Activated naive CD4-positive, alpha-beta T cell treated with anti-CD3 and anti-CD28 coated beads, Interleukin-2, amount 10 ng/mL, durations not matched to agents 7 days and 5 days (primary cell): ENCODE results near the gene NYAP2.

Experiments used
- CTCF ChIA-PET: fragments of 350-600 bp; sonication (Branson Sonifier 250); formaldehyde crosslinking; loops from one replicate; lab custom pipeline; 2021; ENCODE audit warnings: antibody characterized with exemption; lab: Charles Lee
- DNase-seq: peaks from one replicate; pipeline ENCODE4 v3.0.0-alpha.2; 2020
- H3K27ac Mint-ChIP-seq: one replicate; pipeline ENCODE4 v1.8.0; 2021; ENCODE audit warnings: mild to moderate bottlenecking, moderate library complexity, mixed read lengths
- H3K27me3 Mint-ChIP-seq: one replicate; pipeline ENCODE4 v1.8.0; 2021; ENCODE audit warnings: mild to moderate bottlenecking, mixed read lengths
- H3K36me3 Mint-ChIP-seq: one replicate; pipeline ENCODE4 v1.8.0; 2021; ENCODE audit warnings: mixed read lengths
- H3K4me1 Mint-ChIP-seq: one replicate; pipeline ENCODE4 v1.8.0; 2021; ENCODE audit warnings: mixed read lengths
- H3K4me3 Mint-ChIP-seq: one replicate; pipeline ENCODE4 v1.8.0; 2021; ENCODE audit warnings: mild to moderate bottlenecking, moderate library complexity, mixed read lengths
- H3K9me3 Mint-ChIP-seq: one replicate; pipeline ENCODE4 v1.8.0; 2021; ENCODE audit warnings: mixed read lengths

Gene NYAP2

DNA sequence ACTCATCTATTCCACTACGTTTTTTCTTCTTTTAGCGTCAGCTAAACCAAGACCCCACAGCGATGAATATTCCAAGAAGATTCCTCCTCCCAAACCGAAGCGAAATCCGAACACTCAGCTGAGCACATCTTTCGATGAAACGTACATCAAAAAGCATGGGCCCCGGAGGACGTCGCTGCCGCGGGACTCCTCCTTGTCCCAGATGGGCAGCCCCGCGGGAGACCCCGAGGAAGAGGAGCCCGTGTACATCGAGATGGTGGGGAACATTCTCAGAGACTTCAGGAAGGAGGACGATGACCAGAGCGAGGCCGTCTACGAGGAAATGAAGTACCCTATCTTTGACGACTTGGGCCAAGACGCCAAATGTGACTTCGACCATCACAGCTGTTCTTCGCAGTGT, 182.4 kb downstream of the NYAP2 start:
- Mint-ChIP-seq H3K27ac (no peak overlapping the region), H3K9me3 (no peaks in the 10 kb centered on the region), H3K4me3 (no peak overlapping the region), H3K4me1 (no peaks in the 10 kb centered on the region), H3K27me3 (no peaks in the 10 kb centered on the region), H3K36me3 (no peaks in the 10 kb centered on the region)
- DNase-seq, result no peak
- CTCF ChIA-PET, result no interaction called here

DNA sequence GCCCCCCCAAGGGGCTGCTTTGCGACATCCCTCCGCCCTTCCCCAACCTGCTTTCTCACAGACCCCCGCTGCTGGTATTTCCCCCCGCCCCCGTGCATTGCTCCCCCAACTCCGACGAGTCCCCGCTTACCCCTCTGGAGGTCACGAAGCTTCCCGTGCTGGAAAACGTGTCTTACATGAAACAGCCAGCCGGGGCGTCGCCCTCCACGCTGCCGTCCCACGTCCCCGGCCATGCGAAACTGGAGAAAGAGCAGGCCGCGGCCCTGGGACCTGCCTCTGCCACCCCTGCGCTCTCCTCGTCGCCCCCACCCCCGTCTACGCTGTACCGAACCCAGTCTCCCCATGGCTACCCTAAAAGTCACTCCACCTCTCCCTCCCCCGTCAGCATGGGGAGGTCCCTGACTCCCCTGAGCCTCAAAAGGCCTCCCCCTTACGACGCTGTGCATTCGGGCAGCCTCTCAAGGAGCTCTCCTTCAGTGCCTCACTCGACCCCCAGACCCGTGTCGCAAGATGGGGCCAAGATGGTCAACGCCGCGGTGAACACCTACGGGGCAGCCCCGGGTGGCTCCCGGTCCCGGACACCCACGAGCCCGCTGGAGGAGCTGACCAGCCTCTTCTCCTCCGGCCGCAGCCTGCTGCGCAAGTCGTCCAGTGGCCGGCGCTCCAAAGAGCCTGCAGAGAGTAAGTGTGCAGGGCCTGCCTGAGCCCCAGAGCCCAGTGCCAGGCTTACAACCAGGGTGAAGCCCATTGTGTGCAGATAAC, 183.0 kb downstream of the NYAP2 start:
- CTCF ChIA-PET, result no interaction called here
- Mint-ChIP-seq H3K27me3 (no peaks in the 10 kb centered on the region), H3K9me3 (no peaks in the 10 kb centered on the region), H3K27ac (no peak overlapping the region), H3K4me1 (no peaks in the 10 kb centered on the region), H3K36me3 (no peaks in the 10 kb centered on the region), H3K4me3 (no peak overlapping the region)
- no peak for DNase-seq

DNA sequence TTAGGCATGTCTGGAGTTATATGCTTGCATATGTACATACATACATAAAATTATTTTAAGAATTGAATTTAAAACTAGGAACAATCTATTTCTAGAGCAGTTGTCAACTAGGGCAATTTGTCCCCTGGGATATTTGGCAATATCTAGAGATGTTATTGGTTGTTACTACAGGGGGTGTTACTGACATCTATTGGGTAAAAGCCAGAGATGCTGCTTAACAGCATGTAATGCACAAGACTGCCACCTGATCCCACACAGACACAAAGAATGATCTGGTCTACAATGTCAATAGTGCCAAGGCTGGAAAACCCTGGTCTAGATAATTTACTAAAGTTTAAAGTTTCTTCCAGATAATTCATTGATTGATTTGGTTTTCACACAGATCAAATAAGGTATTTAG, 185.3 kb downstream of the NYAP2 start:
- Mint-ChIP-seq H3K4me1 (no peaks in the 10 kb centered on the region), H3K36me3 (no peaks in the 10 kb centered on the region), H3K27ac (no peak overlapping the region), H3K9me3 (no peaks in the 10 kb centered on the region), H3K4me3 (no peak overlapping the region), H3K27me3 (no peaks in the 10 kb centered on the region)
- CTCF ChIA-PET, result no interaction called here
- DNase-seq, result no peak

DNA sequence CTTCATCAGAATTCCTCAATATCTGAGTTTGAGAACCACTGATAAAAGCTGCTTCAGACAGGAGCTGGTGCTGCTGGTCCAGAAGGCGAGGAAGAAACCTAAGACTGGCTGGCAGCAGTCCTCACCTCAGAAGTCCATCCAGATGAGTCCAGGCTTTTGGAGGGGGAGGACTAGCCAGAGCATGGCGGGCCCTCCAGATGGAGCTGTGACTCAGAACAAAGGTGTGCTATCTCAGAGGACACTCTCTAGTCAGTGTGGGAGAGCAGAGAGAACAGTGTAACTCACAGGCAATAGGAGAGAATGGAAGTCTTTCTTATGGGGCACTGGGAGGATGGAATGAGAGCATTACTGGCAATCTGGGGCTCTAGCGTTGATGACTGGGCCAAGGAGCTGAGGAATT, 191.4 kb downstream of the NYAP2 start:
- H3K4me3 Mint-ChIP-seq, result no peak overlapping the region
- CTCF ChIA-PET, result no interaction called here
- no peak for DNase-seq
- no peaks in the 10 kb centered on the region for H3K4me1 Mint-ChIP-seq
- H3K27ac Mint-ChIP-seq, result no peak overlapping the region
- H3K27me3 Mint-ChIP-seq, result no peaks in the 10 kb centered on the region
- H3K9me3 Mint-ChIP-seq, result no peaks in the 10 kb centered on the region
- no peaks in the 10 kb centered on the region for H3K36me3 Mint-ChIP-seq

- Mint-ChIP-seq H3K27ac (no peak overlapping the region), H3K27me3 (no peaks in the 10 kb centered on the region), H3K4me3 (no peak overlapping the region), H3K36me3 (no peaks in the 10 kb centered on the region), H3K9me3 (no peaks in the 10 kb centered on the region), H3K4me1 (no peaks in the 10 kb centered on the region)
- CTCF ChIA-PET, result no interaction called here
- no peak for DNase-seq
Observed at GRCh38 chr2:225597911-225598310, 198.4 kb downstream of the NYAP2 start.

GRCh38 chr2:225598426-225598825, 198.9 kb downstream of the NYAP2 start:
- H3K4me1 Mint-ChIP-seq, result no peaks in the 10 kb centered on the region
- H3K27me3 Mint-ChIP-seq, result no peaks in the 10 kb centered on the region
- CTCF ChIA-PET, result no interaction called here
- no peaks in the 10 kb centered on the region for H3K36me3 Mint-ChIP-seq
- DNase-seq, result no peak
- H3K9me3 Mint-ChIP-seq, result no peaks in the 10 kb centered on the region
- H3K27ac Mint-ChIP-seq, result no peak overlapping the region
- H3K4me3 Mint-ChIP-seq, result no peak overlapping the region

GRCh38 chr2:225598897-225599296, 199.4 kb downstream of the NYAP2 start:
- H3K4me3 Mint-ChIP-seq, result no peak overlapping the region
- H3K27me3 Mint-ChIP-seq, result no peaks in the 10 kb centered on the region
- no peaks in the 10 kb centered on the region for H3K4me1 Mint-ChIP-seq
- DNase-seq, result no peak
- CTCF ChIA-PET, result no interaction called here
- H3K36me3 Mint-ChIP-seq, result no peaks in the 10 kb centered on the region
- no peaks in the 10 kb centered on the region for H3K9me3 Mint-ChIP-seq
- no peak overlapping the region for H3K27ac Mint-ChIP-seq

DNA sequence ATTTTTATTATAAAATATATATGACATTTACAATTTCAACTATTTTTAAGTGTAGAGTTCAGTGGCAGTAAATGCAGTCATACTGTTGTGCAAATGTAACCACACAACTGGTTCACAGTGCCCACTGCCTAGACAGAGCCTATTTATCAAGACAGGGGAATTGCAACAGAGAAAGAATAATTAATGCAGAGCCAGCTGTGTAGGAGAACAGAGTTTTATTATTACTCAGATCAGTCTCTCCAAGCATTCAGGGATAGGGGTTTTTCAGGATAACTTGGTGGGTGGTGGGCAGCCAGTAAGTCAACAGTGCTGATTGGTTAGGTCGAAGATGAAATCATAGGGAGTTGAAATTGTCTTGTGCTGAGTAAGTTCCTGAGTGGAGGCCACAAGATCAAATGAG, 200.3 kb downstream of the NYAP2 start:
- no peak overlapping the region for H3K4me3 Mint-ChIP-seq
- CTCF ChIA-PET, result no interaction called here
- H3K9me3 Mint-ChIP-seq, result no peaks in the 10 kb centered on the region
- no peak overlapping the region for H3K27ac Mint-ChIP-seq
- H3K4me1 Mint-ChIP-seq, result no peaks in the 10 kb centered on the region
- H3K36me3 Mint-ChIP-seq, result no peaks in the 10 kb centered on the region
- DNase-seq, result no peak
- H3K27me3 Mint-ChIP-seq, result no peaks in the 10 kb centered on the region

DNA sequence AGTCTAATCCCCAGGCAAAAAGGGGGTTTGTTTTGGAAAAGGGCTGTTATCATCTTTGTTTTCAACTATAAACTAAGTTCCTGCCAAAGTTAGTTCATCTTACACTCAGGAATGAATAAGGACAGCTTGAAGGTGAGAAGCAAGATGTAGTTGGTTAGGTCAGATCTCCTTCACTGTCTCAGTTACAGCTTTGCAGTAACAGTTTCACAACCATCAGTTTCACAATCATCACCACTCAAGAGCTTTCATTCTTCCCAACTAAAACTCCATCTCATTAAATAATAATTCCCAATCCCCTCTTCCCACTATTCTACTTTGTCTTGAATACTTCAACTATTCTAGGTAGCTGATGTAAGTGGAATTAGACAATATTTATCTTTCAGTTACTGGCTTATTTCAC, 200.9 kb downstream of the NYAP2 start:
- Mint-ChIP-seq H3K27ac (no peak overlapping the region), H3K4me3 (no peak overlapping the region), H3K4me1 (no peaks in the 10 kb centered on the region), H3K27me3 (no peaks in the 10 kb centered on the region), H3K9me3 (no peaks in the 10 kb centered on the region), H3K36me3 (no peaks in the 10 kb centered on the region)
- DNase-seq, result no peak
- CTCF ChIA-PET, result no interaction called here

DNA sequence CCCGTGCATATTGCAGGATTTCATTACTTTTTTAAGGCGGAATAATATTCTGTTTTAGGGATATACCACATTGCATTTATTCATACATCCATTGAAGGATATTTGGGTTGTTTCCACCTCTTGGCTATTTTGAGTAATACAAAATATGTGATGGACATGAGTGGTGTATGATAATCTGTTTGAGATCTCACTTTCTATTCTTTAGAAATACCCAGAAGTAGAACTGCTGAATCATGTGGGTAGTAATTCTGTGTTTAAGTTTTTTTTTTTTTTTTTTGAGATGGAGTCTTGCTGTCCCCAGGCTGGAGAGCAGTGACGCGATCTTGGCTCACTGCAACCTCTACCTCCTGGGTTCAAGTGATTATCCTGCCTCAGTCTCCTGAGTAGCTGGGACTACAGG, 201.4 kb downstream of the NYAP2 start:
- H3K4me1 Mint-ChIP-seq, result no peaks in the 10 kb centered on the region
- no peaks in the 10 kb centered on the region for H3K36me3 Mint-ChIP-seq
- H3K9me3 Mint-ChIP-seq, result no peaks in the 10 kb centered on the region
- H3K27ac Mint-ChIP-seq, result no peak overlapping the region
- DNase-seq, result no peak
- no peaks in the 10 kb centered on the region for H3K27me3 Mint-ChIP-seq
- H3K4me3 Mint-ChIP-seq, result no peak overlapping the region
- CTCF ChIA-PET, result no interaction called here

DNA sequence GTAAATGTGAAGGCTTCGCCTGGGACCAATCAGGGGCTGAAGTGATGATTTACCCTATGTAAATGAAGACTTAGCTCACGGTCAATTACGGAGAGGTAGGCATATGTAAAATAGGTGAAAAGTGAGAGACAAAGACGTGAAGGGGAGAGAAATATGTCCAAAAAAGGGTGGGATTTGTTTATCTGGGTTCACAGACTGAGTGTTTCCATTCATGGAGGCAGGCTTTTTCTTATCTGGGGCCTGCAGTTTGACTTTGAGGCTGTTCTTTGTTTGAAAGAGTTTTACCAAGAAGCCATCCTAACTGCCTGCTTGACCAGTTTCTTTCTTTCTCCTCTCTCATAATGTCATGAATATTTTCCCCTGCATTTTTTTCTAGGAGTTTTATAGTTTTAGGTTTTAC, 202.7 kb downstream of the NYAP2 start:
- no peak overlapping the region for H3K27ac Mint-ChIP-seq

GRCh38 chr2:225608136-225608535, 208.6 kb downstream of the NYAP2 start:
- Mint-ChIP-seq H3K4me3 (no peak overlapping the region), H3K4me1 (no peaks in the 10 kb centered on the region), H3K9me3 (no peaks in the 10 kb centered on the region), H3K27me3 (peaks cover 3% of the 10 kb centered on the region), H3K27ac (no peak overlapping the region), H3K36me3 (no peaks in the 10 kb centered on the region)
- DNase-seq, result no peak
- CTCF ChIA-PET, result no interaction called here

More for the DNA sequence above, 202.7 kb downstream of the NYAP2 start:
- Mint-ChIP-seq H3K9me3 (no peaks in the 10 kb centered on the region), H3K36me3 (no peaks in the 10 kb centered on the region), H3K27me3 (no peaks in the 10 kb centered on the region), H3K4me3 (no peak overlapping the region), H3K4me1 (no peaks in the 10 kb centered on the region)
- no peak for DNase-seq
- CTCF ChIA-PET, result no interaction called here

GRCh38 chr2:225612636-225613035, 213.1 kb downstream of the NYAP2 start:
- Mint-ChIP-seq H3K36me3 (no peaks in the 10 kb centered on the region), H3K27me3 (peaks cover 4% of the 10 kb centered on the region), H3K4me1 (no peaks in the 10 kb centered on the region), H3K27ac (no peak overlapping the region), H3K9me3 (no peaks in the 10 kb centered on the region), H3K4me3 (no peak overlapping the region)
- DNase-seq, result no peak
- CTCF ChIA-PET, result no interaction called here

GRCh38 chr2:225614915-225615314, 215.4 kb downstream of the NYAP2 start:
- no peak for DNase-seq
- Mint-ChIP-seq H3K9me3 (no peaks in the 10 kb centered on the region), H3K27me3 (peaks cover 8% of the 10 kb centered on the region), H3K4me3 (no peak overlapping the region), H3K27ac (no peak overlapping the region), H3K36me3 (no peaks in the 10 kb centered on the region), H3K4me1 (no peaks in the 10 kb centered on the region)
- CTCF ChIA-PET, result no interaction called here

- Mint-ChIP-seq H3K27ac (no peak overlapping the region), H3K4me3 (no peak overlapping the region), H3K4me1 (no peaks in the 10 kb centered on the region), H3K9me3 (no peaks in the 10 kb centered on the region), H3K36me3 (no peaks in the 10 kb centered on the region), H3K27me3 (peaks cover 8% of the 10 kb centered on the region)
- CTCF ChIA-PET, result no interaction called here
- no peak for DNase-seq
Observed at GRCh38 chr2:225615514-225615913, 216.0 kb downstream of the NYAP2 start.

- Mint-ChIP-seq H3K27me3 (peaks cover 8% of the 10 kb centered on the region), H3K4me3 (no peak overlapping the region), H3K27ac (no peak overlapping the region), H3K4me1 (no peaks in the 10 kb centered on the region), H3K36me3 (no peaks in the 10 kb centered on the region), H3K9me3 (no peaks in the 10 kb centered on the region)
- CTCF ChIA-PET, result no interaction called here
- DNase-seq, result no peak
Observed at GRCh38 chr2:225616372-225616771, 216.9 kb downstream of the NYAP2 start.
